Uterus (tissue), 2 donors: ENCODE results near the gene ISOC2.

Source experiments
- CTCF ChIP-seq, 4 experiments: fragments of 200-600 bp in 2 of 4; fragments of 450-650 bp in 2 of 4; sonication (generic) in 2 of 4; IDR thresholded peaks; one replicate each; pipeline ENCODE4 v1.5.1; 2016 to 2019; ENCODE audit warnings: antibody characterized with exemption in 4 of 4, mild to moderate bottlenecking in 2 of 4, moderate library complexity in 1 of 4
- POLR2A ChIP-seq, 2 donors: fragments of 450-650 bp; IDR thresholded peaks; one replicate each; pipeline ENCODE4 v1.6.1; 2016; ENCODE audit warnings: antibody characterized with exemption in 2 of 2, mild to moderate bottlenecking in 1 of 2, moderate library complexity in 1 of 2

DNA sequence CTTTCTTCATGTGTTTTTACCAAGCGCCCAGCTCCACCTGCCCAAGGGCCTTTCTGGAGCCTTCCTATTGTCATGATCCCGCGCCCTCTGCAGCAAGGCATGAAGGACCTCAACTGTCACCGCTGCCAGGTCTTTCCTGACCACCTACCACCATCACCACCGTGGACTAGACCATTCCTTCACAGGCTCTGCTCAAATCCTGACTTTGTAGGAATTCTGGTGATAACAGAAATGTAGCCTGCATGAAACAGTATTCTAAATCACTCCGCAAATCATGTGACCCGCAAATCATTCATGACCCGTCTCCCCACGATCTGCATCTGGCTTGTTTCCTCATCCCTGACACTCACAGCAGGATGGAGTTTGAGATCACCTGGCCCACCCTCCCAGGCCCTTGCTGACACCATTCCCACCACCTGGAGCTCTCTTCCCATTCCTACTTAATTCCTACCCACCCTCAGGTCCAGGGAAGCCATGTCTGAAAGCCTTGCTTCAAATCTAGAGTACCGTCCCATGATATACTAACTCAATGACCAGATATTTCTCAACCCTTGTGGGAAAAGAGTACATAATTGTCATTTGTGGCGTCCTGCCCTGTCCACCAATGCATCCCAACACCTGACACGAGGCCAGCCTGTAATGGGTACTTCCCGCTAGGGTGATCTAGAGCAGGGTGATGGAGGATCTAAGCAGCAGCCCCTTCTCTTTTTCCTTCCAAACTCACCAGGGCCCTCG is 55.2 kb downstream of the ISOC2 start:
- no peak for TF ChIP-seq POLR2A (IDR thresholded peaks at IDR 0.05)
- no peak for TF ChIP-seq CTCF (IDR thresholded peaks at IDR 0.05)
